H1 (cell line): ENCODE data around the gene ALOX15B.

Experiments used
- EZH2 ChIP-seq: fragments of 200-600 bp; sonication (generic); IDR thresholded peaks from 2 replicates; pipeline ENCODE4 v1.7.1; 2012; ENCODE audit warnings: low read depth, mild to moderate bottlenecking, moderate library complexity, low read length, inconsistent platforms; ENCODE audit not compliant: severe bottlenecking
- GABPA ChIP-seq: IDR thresholded peaks from 2 replicates; pipeline ENCODE4 v1.6.1; 2011; ENCODE audit warnings: mild to moderate bottlenecking, low read length, moderate library complexity, borderline replicate concordance; ENCODE audit not compliant: insufficient read depth
- GTF2F1 ChIP-seq: IDR thresholded peaks from 2 replicates; pipeline ENCODE4 v1.6.1; 2012; ENCODE audit warnings: low read depth, low read length, improper control_type of control experiment, borderline replicate concordance
- POLR2A ChIP-seq, 2 experiments: IDR thresholded peaks; 1 replicate in 1 of 2; 2 replicates in 1 of 2; pipeline ENCODE4 v1.6.1; 2011; ENCODE audit warnings: low read depth in 2 of 2, low read length in 2 of 2, mild to moderate bottlenecking in 2 of 2; ENCODE audit errors: control extremely low read depth in 1 of 2
- TF ChIP-seq, protein P1 (sequence below), 3 experiments: IDR thresholded peaks; 1 replicate in 2 of 3; 2 replicates in 1 of 3; pipeline versions ENCODE4 v1.5.1 to v1.6.1; 2011; ENCODE audit warnings: low read length in 3 of 3, mild to moderate bottlenecking in 3 of 3, inconsistent platforms in 2 of 3, low read depth in 1 of 3, moderate library complexity in 1 of 3; ENCODE audit not compliant: insufficient read depth in 1 of 3; ENCODE audit errors: control extremely low read depth in 1 of 3
- TF ChIP-seq, protein P2 (sequence below): IDR thresholded peaks from 2 replicates; pipeline ENCODE4 v1.6.1; 2012; ENCODE audit warnings: low read length, inconsistent platforms

DNA sequence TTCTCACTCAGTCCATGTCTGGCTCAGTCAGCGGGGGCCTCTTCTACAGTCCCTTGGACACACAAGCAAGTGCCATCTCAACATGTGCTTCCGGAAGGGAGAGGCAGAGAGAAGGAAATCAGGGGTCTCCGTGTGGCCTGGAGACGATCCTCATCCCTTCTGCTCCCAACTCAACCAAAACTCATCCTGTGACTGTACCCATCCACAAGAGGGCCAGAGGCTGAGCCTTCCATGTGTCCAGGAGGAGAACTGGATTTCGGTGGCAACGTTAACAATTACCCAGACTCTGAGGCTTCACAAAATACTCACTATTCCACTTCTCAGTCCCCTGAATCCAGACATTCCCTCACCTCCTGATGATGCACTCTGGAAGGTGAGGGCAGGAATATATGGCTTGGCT lies 56.5 kb downstream of the ALOX15B start:
- TF ChIP-seq, protein P1, sequence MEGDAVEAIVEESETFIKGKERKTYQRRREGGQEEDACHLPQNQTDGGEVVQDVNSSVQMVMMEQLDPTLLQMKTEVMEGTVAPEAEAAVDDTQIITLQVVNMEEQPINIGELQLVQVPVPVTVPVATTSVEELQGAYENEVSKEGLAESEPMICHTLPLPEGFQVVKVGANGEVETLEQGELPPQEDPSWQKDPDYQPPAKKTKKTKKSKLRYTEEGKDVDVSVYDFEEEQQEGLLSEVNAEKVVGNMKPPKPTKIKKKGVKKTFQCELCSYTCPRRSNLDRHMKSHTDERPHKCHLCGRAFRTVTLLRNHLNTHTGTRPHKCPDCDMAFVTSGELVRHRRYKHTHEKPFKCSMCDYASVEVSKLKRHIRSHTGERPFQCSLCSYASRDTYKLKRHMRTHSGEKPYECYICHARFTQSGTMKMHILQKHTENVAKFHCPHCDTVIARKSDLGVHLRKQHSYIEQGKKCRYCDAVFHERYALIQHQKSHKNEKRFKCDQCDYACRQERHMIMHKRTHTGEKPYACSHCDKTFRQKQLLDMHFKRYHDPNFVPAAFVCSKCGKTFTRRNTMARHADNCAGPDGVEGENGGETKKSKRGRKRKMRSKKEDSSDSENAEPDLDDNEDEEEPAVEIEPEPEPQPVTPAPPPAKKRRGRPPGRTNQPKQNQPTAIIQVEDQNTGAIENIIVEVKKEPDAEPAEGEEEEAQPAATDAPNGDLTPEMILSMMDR (IDR thresholded peaks at IDR 0.05; ENCODE audit: control extremely low read depth in 1 of 3, insufficient read depth in 1 of 3, low read depth in 1 of 3, low read length in 3 of 3), result peak in 1 of 3 experiments; percentile 6; a peak in 1 of 4 replicates
- TF ChIP-seq, protein P2, sequence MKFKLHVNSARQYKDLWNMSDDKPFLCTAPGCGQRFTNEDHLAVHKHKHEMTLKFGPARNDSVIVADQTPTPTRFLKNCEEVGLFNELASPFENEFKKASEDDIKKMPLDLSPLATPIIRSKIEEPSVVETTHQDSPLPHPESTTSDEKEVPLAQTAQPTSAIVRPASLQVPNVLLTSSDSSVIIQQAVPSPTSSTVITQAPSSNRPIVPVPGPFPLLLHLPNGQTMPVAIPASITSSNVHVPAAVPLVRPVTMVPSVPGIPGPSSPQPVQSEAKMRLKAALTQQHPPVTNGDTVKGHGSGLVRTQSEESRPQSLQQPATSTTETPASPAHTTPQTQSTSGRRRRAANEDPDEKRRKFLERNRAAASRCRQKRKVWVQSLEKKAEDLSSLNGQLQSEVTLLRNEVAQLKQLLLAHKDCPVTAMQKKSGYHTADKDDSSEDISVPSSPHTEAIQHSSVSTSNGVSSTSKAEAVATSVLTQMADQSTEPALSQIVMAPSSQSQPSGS, result no peak
- TF ChIP-seq POLR2A (IDR thresholded peaks at IDR 0.05; ENCODE audit: control extremely low read depth in 1 of 2, low read depth in 2 of 2, low read length in 2 of 2), result no peak
- no peak for TF ChIP-seq EZH2
- no peak for TF ChIP-seq GABPA
- no peak for TF ChIP-seq GTF2F1
